Esophagus muscularis mucosa (tissue), 4 donors: Measurements from ENCODE around the gene CCDC92B. TPM values are rescaled to one million over a fixed set of nuclear protein-coding genes. Genes with fewer than 3 reads are reported as not detected.
"Not testable (repeated sequence)": the region's sequence is repeated elsewhere in the genome, so short reads cannot be mapped to it uniquely, and the experiment has no call there.

ENCODE experiments used
- DNase-seq: peaks from one replicate; pipeline ENCODE4 v3.0.0-alpha.2; 2017; ENCODE audit errors: extremely low spot score
- H3K27ac ChIP-seq, 4 donors: fragments of 200-600 bp; sonication (generic); replicated peaks in 1 of 4; 1 replicate in 3 of 4; 2 replicates in 1 of 4; pipeline ENCODE4 v1.5.1; 2016 to 2019; ENCODE audit warnings: mild to moderate bottlenecking in 1 of 4
- H3K27me3 ChIP-seq, 4 donors: fragments of 200-600 bp; sonication (generic); one replicate each; pipeline versions ENCODE4 v1.5.1 to v1.6.0; 2016 to 2019
- H3K36me3 ChIP-seq, 4 donors: fragments of 200-600 bp; sonication (generic); one replicate each; pipeline ENCODE4 v1.5.1; 2016 to 2019
- H3K4me1 ChIP-seq, 4 donors: fragments of 200-600 bp; sonication (generic); one replicate each; pipeline ENCODE4 v1.5.1; 2016 to 2019
- H3K4me3 ChIP-seq, 4 donors: fragments of 200-600 bp; sonication (generic); 1 replicate in 2 of 4; 2 replicates in 2 of 4; pipeline ENCODE4 v1.5.1; 2016 to 2019; ENCODE audit warnings: mild to moderate bottlenecking in 4 of 4, moderate library complexity in 1 of 4
- H3K9me3 ChIP-seq, 4 donors: fragments of 200-600 bp; sonication (generic); 1 replicate in 3 of 4; 2 replicates in 1 of 4; pipeline ENCODE4 v1.5.1; 2016 to 2019
- EP300 ChIP-seq: sonication (generic); formaldehyde crosslinking; IDR thresholded peaks from one replicate; pipeline ENCODE4 v1.6.1; 2017; ENCODE audit warnings: antibody characterized with exemption
- POLR2A ChIP-seq: fragments of 450-650 bp; IDR thresholded peaks from one replicate; pipeline ENCODE4 v1.6.1; 2017; ENCODE audit warnings: antibody characterized with exemption, moderate library complexity, mild to moderate bottlenecking, low read depth
- POLR2AphosphoS5 ChIP-seq, 2 donors: sonication (generic); formaldehyde crosslinking; IDR thresholded peaks; one replicate each; pipeline ENCODE4 v1.6.1; 2017; ENCODE audit warnings: antibody characterized with exemption in 2 of 2
- WGBS: methylation state at CpG from one replicate; pipeline ENCODE4 v1.1.5; 2018; 5-methylcytosine and 5-hydroxymethylcytosine counted together
- intact Hi-C: fragments of 100-400 bp; cut with DNase I; formaldehyde crosslinking; loops from one replicate; pipeline ENCODE4 v1.15.1; 2023
- small RNA-seq, 3 donors: library from RNA; depleted of rRNA; stranded (forward); fragments of <200 nt; gene quantifications; one replicate each; pipeline ENCODE3, GENCODE V24; 2016
- total RNA-seq, 4 donors: library from RNA; depleted of rRNA; stranded (reverse); fragments of >200 nt; gene quantifications; one replicate each; pipeline versions ENCODE4 v1.1.0 to v1.2.1, GENCODE V29; 2016
- TF ChIP-seq, protein P1 (sequence below), 3 experiments: fragments of 200-600 bp in 2 of 3; fragments of 450-650 bp in 1 of 3; sonication (generic) in 2 of 3; IDR thresholded peaks; one replicate each; pipeline ENCODE4 v1.5.1; 2017 to 2019; ENCODE audit warnings: antibody characterized with exemption in 3 of 3, mild to moderate bottlenecking in 2 of 3, moderate library complexity in 1 of 3

The CCDC92B gene
- total RNA-seq, 4 donors from 2014 or later = 0.13 to 0.42 TPM; not detected in 2

DNA sequence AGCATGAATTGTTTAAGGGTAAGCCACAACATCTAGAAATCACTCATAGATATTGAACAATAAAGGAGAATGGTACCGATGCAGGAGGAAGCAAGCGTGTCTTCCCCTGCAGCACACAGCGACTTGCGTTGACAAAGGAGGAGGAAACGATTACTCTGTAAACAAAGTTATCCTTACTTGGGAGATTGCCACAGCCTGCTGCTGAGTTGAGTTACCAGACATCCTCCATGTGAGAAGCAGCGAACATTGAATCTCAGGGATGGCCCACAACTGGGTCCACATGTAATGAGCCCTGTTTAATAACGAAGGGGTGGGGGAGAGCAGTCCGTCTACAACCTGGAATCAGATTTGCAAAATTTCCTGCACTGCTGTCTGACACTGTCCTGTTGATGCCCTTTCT is 65.5 kb downstream of the CCDC92B start:
- peak in 1 of 2 donors; percentile 11 for TF ChIP-seq POLR2AphosphoS5 (IDR thresholded peaks at IDR 0.05)
- no peak for TF ChIP-seq POLR2A
- no peak for DNase-seq
- WGBS = 59% methylated on average over 8 of the region's 8 CpGs
- Histone ChIP-seq H3K4me3 (no peak overlapping the region), H3K9me3 (no peaks in the 10 kb centered on the region), H3K27ac (no peak overlapping the region), H3K36me3 (peaks cover 28 to 58% (median 47%) of the 10 kb centered on the region in 4 donors), H3K27me3 (no peaks in the 10 kb centered on the region), H3K4me1 (peaks cover 28 to 44% (median 41%) of the 10 kb centered on the region in 4 donors)
- intact Hi-C loops = loop anchor here (10.0 kb wide), 1 partner anchor 169 kb away; the partner anchor contains the start of gene METTL16

DNA sequence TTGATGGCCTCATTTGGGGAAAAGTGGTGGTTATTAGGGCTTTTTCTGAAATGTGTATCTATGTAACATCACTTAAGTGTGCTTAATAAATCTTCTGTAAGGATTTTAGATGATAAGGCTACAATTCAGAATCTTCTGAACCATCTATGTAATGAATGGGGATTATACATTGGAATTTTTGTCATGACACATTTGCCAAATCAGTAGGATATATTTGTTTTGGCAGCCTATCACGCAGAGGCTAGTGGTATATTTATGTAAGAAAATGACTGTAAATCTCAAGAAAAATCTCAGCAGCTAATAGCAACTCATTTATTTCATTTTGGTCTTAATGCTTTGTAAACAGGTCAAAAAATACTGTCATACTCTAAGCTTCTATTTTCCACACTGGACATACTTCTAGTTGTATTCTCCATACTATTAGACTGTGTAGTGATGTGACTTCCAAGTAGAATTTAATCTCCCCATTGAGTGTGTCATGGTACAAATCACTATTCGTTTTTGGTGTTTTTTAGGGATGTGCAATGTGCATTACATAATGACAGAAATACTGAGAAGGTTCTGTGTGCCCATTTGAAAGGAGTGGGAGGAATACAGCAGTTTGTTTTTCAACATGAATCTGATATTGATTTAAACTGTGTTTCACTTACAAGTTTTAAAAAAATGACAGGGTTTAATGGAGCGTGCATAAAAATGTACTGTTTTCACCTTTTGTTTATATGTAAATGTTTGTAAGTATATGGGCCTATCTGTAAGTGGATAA is 67.1 kb downstream of the CCDC92B start:
- 65% methylated on average over 3 of the region's 3 CpGs for WGBS
- H3K27me3 ChIP-seq = no peaks in the 10 kb centered on the region
- H3K4me3 ChIP-seq = no peak overlapping the region
- no peak overlapping the region for H3K27ac ChIP-seq
- peaks cover 12 to 29% (median 26%) of the 10 kb centered on the region in 4 donors for H3K4me1 ChIP-seq
- TF ChIP-seq, protein P1, sequence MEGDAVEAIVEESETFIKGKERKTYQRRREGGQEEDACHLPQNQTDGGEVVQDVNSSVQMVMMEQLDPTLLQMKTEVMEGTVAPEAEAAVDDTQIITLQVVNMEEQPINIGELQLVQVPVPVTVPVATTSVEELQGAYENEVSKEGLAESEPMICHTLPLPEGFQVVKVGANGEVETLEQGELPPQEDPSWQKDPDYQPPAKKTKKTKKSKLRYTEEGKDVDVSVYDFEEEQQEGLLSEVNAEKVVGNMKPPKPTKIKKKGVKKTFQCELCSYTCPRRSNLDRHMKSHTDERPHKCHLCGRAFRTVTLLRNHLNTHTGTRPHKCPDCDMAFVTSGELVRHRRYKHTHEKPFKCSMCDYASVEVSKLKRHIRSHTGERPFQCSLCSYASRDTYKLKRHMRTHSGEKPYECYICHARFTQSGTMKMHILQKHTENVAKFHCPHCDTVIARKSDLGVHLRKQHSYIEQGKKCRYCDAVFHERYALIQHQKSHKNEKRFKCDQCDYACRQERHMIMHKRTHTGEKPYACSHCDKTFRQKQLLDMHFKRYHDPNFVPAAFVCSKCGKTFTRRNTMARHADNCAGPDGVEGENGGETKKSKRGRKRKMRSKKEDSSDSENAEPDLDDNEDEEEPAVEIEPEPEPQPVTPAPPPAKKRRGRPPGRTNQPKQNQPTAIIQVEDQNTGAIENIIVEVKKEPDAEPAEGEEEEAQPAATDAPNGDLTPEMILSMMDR (IDR thresholded peaks at IDR 0.05) = no peak
- TF ChIP-seq POLR2A (no peak), POLR2AphosphoS5 (IDR thresholded peaks at IDR 0.05) (no peak), EP300 (no peak)
- intact Hi-C loops = loop anchor here (10.0 kb wide), 1 partner anchor 168 kb away; the partner anchor contains the start of gene METTL16
- H3K36me3 ChIP-seq = peaks cover 37 to 73% (median 63%) of the 10 kb centered on the region in 4 donors
- H3K9me3 ChIP-seq = no peaks in the 10 kb centered on the region
- DNase-seq = no peak

DNA sequence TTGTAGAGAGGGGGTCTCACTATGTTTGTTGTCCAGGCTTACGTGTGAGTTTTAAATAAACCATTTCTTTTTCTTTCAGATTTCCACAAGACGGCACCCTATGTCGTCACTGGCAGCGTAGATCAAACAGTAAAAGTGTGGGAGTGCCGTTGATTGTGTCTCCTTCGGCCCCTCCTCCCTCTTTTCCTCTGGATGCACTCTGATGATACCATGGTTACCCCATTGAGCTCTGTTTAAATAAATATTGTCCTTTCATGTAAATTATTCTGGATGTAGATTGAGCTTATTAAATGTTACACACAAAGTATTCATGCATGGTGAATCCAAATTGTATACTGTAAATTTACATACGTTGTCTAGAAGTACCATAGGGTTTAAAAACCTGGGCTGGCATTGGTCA is 67.8 kb downstream of the CCDC92B start:
- peaks cover 37 to 80% (median 68%) of the 10 kb centered on the region in 4 donors for H3K36me3 ChIP-seq
- DNase-seq = no peak
- peaks cover 5 to 22% (median 19%) of the 10 kb centered on the region in 4 donors for H3K4me1 ChIP-seq
- no peak overlapping the region for H3K4me3 ChIP-seq
- 86% methylated on average over 7 of the region's 7 CpGs for WGBS
- TF ChIP-seq POLR2A (no peak), POLR2AphosphoS5 (IDR thresholded peaks at IDR 0.05) (no peak), EP300 (no peak)
- TF ChIP-seq, protein P1 (IDR thresholded peaks at IDR 0.05) = no peak
- no peak overlapping the region for H3K27ac ChIP-seq
- H3K9me3 ChIP-seq = no peaks in the 10 kb centered on the region
- no peaks in the 10 kb centered on the region for H3K27me3 ChIP-seq
- intact Hi-C loops = loop anchor here (10.0 kb wide), 1 partner anchor 167 kb away; the partner anchor contains the start of gene METTL16

- Histone ChIP-seq H3K9me3 (no peaks in the 10 kb centered on the region), H3K27me3 (no peaks in the 10 kb centered on the region), H3K27ac (no peak overlapping the region), H3K36me3 (peaks cover 41 to 87% (median 74%) of the 10 kb centered on the region in 4 donors), H3K4me1 (peaks cover 0 to 15% (median 12%) of the 10 kb centered on the region in 4 donors), H3K4me3 (no peak overlapping the region)
- intact Hi-C loops = loop anchor here (10.0 kb wide), 1 partner anchor 166 kb away; the partner anchor contains the start of gene METTL16
- no peak for TF ChIP-seq EP300
- no peak for TF ChIP-seq POLR2AphosphoS5 (IDR thresholded peaks at IDR 0.05)
- TF ChIP-seq, protein P1 (IDR thresholded peaks at IDR 0.05) = no peak
- TF ChIP-seq POLR2A = no peak
- WGBS = 100% methylated on average over 2 of the region's 2 CpGs
- no peak for DNase-seq
Observed at GRCh38 chr17:2680961-2681360, 68.5 kb downstream of the CCDC92B start.

DNA sequence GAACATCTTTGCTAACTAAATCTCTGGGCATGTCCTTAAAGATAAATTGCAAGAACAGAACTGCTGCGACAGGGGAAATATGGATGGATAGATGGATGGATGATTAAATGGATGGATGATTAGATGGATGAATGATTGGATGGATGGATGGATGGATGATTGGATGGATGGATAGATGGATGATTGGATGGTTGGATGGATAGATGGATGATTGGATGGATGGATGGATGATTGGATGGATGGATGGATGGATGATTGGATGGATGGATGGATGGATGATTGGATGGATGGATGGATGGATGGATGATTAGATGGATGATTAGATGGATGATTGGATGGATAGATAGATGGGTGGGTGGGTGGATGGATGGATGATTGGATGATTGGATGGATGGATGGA is 70.2 kb downstream of the CCDC92B start:
- H3K4me1 ChIP-seq, H3K27ac ChIP-seq, intact Hi-C loops, H3K27me3 ChIP-seq, H3K4me3 ChIP-seq, H3K9me3 ChIP-seq, DNase-seq: not testable (repeated sequence)
- H3K36me3 ChIP-seq = peaks cover 46 to 89% (median 79%) of the 10 kb centered on the region in 4 donors
- WGBS = 100% methylated on average over 1 of the region's 1 CpG

Small RNAs within 50 kb of the gene (small RNA-seq; reads per million reads assigned to genes)
- gene MIR1253 = 0 reads per million in 3 donors
- 0 reads per million in 3 donors for gene MIR6776
- gene RN7SL608P = 0 reads per million in 3 donors
- 0 reads per million in 3 donors for gene hsa-mir-1253

Other genes starting within 250 kb of the CCDC92B start
- gene METTL16, start 237.8 kb downstream of the CCDC92B start, total RNA-seq = 10 to 100 TPM; 18.9 to 28.8 (median 24.5) TPM
- 100 to 1,000 TPM in 2 of 4 donors, 10 to 100 TPM in 2; 86.5 to 119 (median 102) TPM for gene PAFAH1B1, start 156.0 kb downstream of the CCDC92B start, total RNA-seq
- gene CLUH, start 37.9 kb downstream of the CCDC92B start, total RNA-seq = 10 to 100 TPM; 42.8 to 92.9 (median 62.9) TPM
- gene RAP1GAP2, start 46.8 kb upstream of the CCDC92B start, total RNA-seq = 10 to 100 TPM in 3 of 4 donors, 1 to 10 TPM in 1; 7.4 to 13.1 (median 10.7) TPM